T47D (cell line): ENCODE data around the gene SLC38A9.
A peak's percentile ranks its signal among the peaks of the same experiment; 100 is the strongest.
"Not testable (repeated sequence)": the region's sequence is repeated elsewhere in the genome, so short reads cannot be mapped to it uniquely, and the experiment has no call there.

ENCODE experiments used
- DNase-seq, 2 experiments: peaks; one replicate each; pipeline versions ENCODE4 v3.0.0 to v3.0.0-alpha.2; 2011 to 2012; ENCODE audit warnings: low read depth in 1 of 2, low spot score in 1 of 2
- JUND ChIP-seq: IDR thresholded peaks from 2 replicates; pipeline ENCODE4 v1.6.1; 2012; ENCODE audit warnings: low read depth
- in situ Hi-C: cut with HindIII; loops from 2 replicates; pipeline ENCODE4 v1.10.0; 2016; ENCODE audit warnings: low sequenced_read_pairs, low pct_unique_long_range_greater_than_20kb

SLC38A9 gene

DNA sequence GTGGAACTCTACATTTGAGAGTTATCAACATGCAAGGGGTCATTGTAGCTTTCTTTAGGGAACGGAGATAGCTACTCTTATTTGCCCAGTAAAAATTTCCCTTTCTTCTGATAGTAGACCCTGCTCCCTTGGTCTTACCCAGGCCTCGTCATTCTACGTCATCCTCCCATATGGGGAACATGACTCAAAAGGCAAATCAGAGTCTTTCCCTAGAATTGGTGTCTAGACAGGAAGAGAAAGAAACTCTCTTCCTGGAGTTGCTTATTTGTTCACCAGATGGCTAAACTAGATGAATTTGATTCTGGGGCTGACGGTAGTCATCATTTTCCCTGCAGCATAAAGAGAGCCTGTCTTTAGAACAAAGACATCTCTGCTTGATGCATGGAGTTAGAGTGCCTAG lies 12.2 kb upstream of the SLC38A9 start:
- no peak for DNase-seq
- in situ Hi-C loops: no loop called here
- TF ChIP-seq JUND: no peak

DNA sequence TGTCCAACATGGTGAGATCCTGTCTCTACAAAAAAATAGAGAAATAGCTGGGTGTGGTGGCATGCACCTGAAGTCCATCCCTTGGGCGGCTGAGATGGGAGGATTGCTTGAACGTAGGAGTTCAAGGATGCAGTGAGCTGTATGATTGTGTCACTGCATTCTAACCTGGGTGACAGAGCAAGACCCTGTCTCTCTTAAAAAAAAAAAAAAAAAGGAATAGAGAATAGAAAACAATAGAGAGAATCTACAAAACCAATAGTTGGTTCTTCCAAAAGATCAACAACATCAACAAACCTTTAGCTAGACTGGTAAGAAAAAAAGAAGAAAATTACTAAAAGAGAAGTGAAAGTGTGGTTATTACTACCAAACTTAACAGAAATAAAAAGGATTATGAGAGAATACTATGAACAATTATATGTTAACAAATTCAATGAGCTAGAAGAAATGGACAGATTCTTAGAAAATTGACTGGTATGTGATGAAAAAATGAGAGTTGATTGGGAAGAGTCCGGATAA lies 8.1 kb upstream of the SLC38A9 start:
- in situ Hi-C loops: no loop called here
- no peak for DNase-seq
- TF ChIP-seq JUND: no peak

DNA sequence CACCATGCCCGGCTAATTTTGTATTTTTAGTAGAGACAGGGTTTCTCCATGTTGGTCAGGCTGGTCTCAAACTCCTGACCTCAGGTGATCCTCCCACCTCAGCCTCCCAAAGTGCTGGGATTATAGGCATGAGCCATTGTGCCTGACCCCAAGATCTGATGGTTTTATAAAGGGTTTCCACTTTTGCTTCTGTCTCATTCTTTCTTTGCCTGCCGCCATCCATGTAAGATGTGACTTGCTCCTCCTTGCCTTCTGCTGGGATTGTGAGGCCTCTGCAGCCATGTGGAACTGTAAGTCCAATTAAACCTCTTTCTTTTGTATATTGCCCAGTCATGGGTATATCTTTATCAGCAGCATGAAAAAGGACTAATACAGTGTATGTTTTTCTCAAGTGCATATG lies 6.9 kb upstream of the SLC38A9 start:
- in situ Hi-C loops, DNase-seq: not testable (repeated sequence)

DNA sequence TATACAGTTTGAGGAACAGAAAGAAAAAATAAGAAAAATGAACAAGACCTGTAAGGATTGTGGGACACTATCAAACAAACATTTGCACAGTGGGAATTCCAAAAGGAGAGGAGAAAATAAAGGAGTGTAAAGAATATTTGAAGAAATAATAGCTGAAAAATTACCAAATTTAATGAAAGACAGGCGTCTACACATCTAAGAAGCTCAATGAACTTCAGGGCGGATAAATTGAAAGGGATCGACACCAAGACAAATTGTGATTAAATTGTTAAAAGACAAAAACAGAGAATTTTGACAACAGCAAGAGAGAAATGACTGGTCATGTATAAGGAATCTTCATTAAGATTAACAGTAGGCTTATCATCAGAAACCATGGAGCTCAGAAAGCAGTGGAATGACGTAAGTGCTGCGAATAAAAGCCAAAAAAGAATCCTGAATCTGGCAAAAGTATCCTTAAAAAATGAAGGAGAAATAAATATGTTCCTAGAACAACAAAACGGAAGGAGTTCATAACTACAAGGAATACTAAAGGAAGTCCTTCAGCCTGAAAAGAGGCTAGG lies 3.5 kb upstream of the SLC38A9 start:
- no peak for DNase-seq
- in situ Hi-C loops: no loop called here
- no peak for TF ChIP-seq JUND

DNA sequence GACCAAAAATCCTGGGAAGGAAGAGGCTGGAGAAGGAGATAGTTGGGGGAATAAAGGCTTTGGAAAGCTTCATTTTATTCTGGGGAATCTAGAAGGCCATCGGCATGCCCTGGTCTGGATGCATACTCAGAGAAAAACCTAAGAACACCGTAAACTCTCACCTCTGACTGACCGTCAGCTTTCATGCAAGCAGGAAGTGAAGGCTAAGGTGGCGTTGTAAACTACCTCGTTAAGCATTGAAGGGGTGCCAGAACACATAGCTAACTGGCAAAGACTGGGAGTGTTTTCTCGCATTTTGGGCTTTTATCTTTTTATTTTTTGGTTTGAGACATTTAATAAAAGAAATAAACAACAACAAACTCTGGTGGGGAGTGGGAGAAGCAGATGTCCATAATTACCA lies 2.6 kb upstream of the SLC38A9 start:
- in situ Hi-C loops: no loop called here

DNA sequence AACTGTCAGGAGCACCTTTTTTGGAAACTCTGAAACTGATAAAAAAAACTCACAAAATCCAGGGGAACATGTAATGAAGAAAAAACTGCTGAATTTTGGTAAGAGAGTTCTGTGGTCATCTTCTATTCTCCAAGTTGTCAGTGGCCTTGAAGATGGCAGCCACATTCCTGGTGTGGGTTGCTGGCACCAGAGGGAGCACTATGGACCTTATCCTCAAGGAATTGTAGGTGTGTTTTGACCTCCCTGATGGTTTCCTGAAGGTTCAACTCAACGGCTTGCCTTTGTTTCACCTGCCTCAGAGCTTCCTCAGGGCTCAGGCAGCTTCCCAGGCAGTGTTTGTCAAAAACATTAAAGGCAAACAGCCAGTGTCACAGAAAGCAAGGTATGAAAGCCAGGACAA lies 2.2 kb upstream of the SLC38A9 start:
- peak in 1 of 2 experiments; percentile 63 for DNase-seq
- in situ Hi-C loops: no loop called here
- no peak for TF ChIP-seq JUND

More for the DNA sequence above, 2.6 kb upstream of the SLC38A9 start:
- DNase-seq: no peak
- no peak for TF ChIP-seq JUND

DNA sequence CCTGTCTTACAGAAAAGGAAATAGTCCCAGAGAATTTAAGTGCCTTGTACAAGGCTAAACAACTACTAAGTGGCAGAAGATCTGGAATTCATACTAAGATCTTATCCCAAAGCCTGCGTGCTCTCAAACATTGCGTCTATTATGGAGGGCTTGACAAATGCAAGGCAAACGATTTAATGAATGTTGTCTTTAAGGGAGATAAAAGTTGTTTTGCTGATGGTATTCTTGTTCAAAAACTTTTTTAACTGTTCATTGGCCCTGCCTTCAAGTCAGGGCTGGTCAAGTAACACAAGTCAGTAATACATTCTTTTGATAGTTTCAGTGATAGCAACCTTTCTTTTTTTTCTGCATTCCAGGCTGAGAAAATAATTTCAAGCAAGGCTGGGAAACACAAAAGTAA lies 1.7 kb upstream of the SLC38A9 start:
- DNase-seq: no peak
- in situ Hi-C loops: no loop called here
- TF ChIP-seq JUND: no peak

DNA sequence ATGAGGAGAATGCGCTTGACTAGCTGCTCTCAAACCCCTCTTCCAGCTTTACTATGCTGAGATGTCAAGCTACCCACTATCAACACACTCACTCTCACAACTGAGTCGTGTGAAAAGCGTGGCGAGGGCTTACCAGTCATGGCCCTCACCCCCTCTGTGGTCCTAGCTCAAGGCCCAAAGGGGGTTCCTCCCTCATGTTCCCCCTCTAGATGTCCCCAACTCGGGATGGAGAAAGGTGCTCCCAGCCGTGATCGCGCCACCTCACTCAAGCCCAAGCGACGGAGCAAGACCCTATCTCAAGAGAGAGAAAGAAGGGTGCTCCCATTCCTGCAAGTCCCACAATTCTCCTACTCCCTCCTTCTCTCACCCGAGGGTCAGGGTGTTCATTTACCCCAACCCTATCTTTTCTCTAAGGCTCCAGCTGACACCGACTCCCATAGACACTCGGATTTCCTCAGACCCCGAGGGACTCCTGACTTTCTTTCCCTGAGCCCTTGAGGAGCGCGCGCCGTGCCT lies 559 bp downstream of the SLC38A9 start:
- no peak for TF ChIP-seq JUND
- in situ Hi-C loops: no loop called here
- no peak for DNase-seq

DNA sequence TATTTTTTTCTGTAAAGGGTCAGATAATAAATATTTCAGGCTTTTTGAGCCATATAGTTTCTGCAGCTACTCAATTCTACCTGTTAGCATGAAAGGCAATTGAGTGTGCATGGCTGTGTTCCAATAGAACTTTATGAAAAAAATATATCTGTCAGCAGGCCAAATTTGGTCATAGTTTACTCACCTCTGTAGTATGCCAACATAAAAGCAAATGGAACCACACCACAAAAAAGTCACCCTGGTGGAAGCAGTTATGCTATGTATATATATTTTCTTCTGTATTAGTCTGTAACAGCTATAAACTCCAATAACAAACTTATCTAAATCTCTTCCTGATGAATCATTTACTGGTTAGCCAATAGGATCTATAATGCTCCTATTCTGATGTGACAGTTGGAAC lies 3.4 kb downstream of the SLC38A9 start:
- in situ Hi-C loops: no loop called here
- no peak for DNase-seq
- no peak for TF ChIP-seq JUND

DNA sequence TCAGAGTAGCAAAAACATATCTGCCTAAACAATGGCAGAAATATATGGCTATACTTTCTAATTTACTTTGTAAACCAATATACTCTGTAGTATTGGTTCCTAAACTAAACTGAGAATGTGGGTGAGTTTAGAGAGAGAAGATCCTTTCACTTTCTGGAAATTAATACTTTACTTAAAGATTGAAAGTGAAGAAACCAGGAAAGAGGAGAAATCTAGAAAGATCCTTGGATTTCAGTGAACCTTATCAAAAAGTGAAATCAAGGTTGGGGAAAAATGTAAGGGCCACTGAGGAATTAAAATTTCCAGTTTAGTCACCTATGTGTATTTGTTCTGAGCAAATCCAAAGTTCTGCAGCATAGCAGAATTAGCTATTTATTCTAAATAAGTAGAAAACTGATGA lies 5.9 kb downstream of the SLC38A9 start:
- no peak for TF ChIP-seq JUND
- in situ Hi-C loops: no loop called here
- no peak for DNase-seq

DNA sequence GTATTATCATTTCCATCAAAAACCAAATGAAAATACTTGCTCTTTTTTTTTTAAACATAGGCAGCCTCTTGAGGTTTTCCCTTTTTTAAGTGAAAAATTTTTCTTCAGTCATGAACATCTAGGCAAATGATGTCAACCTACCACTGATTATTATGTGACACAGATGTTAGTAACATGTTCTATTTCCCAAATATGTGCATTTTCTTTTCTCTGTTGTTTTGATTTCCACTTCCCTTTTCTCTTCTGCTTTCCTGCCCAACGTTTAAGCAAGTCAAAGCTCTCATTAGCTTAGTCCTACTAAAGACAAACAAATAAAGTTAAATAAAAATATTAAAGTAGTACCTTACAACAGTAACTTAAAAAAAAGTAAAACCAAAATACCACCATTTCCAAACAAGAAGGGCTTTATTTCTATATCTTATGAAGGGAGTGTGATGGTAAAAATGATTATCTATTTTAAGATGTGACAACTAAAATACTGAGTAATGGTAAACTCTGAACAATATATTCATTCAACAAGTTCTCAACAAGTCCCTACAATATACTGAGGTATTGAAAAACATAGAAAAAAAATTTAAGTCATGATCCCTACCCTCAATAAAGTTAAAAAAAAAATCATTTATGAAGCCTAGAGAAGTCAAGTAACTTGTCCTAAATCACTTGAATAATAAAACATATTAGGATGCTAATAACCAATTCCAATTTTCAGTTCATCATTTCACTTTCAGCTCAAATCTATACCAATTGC lies 9.4 kb downstream of the SLC38A9 start:
- no peak for TF ChIP-seq JUND
- in situ Hi-C loops: no loop called here
- no peak for DNase-seq

DNA sequence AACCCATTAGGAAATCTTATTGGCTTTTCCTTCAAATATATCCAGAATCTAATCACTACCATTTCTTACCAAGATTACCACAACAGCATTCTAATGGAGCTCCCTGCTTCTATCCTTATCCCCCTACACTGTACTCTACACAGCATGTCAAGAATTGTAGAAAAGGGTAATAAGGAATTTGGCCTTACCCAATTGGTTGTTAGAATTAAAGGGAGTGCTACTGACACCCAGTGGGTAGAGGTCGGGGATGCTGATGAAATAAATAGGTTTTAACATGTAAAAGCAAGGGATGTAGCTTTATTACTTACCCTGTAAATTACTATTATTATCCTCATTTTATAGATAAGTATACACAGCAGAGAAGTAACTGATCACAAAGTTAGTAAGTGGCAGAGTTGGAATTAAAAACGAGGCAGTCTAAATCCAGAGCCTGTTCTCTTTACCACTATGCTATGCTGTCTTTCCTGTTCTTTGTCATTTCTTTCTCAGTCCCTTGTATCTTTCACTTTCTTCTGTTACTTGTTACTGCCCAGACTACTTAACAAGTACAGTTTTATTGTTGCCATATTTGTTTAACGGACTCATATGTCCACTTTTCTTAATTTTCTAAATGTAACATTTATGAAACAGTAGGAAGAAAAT lies 10.5 kb downstream of the SLC38A9 start:
- in situ Hi-C loops: no loop called here
- TF ChIP-seq JUND: no peak
- DNase-seq: no peak

DNA sequence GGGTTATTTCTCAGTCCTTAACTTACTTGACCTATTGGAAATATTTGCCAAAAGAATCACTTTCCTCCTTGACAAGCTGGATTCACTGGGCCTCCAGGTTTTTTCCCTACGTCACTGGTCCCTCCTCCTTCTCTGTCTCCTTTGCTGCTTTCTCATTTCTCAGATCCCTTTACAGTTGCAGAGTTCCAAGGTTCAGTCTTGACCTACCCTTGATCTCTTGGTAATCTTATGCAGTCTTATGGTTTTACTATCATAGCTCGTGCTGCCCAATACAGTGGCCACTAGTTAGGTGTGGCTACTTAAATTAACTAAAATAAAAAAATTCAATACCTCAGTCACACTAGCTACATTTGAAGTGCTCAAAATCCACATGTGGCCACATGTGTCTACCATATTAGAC lies 11.4 kb downstream of the SLC38A9 start:
- no peak for TF ChIP-seq JUND
- no peak for DNase-seq
- in situ Hi-C loops: no loop called here
